ENCODE measurements around the gene RHOH.

- TF ChIP-seq CTCF (conservative IDR thresholded peaks at IDR 0.05; ENCODE audit: low read depth, low read length), result no peak
- no peak for TF ChIP-seq EZH2 (IDR thresholded peaks at IDR 0.05; ENCODE audit: borderline replicate concordance, low read depth, low read length, poor library complexity, severe bottlenecking)
Observed at GRCh38 chr4:40280586-40280985, 83.8 kb downstream of the RHOH start.

Measured in A673 (cell line).